ENCODE data around the gene LAPTM4A. TPM values are rescaled to one million over a fixed set of nuclear protein-coding genes. Genes with fewer than 3 reads are reported as not detected.

Gene LAPTM4A
- total RNA-seq, 4 donors from 2014 or later: 126 to 309 (median 263) TPM

- TF ChIP-seq, protein P1, sequence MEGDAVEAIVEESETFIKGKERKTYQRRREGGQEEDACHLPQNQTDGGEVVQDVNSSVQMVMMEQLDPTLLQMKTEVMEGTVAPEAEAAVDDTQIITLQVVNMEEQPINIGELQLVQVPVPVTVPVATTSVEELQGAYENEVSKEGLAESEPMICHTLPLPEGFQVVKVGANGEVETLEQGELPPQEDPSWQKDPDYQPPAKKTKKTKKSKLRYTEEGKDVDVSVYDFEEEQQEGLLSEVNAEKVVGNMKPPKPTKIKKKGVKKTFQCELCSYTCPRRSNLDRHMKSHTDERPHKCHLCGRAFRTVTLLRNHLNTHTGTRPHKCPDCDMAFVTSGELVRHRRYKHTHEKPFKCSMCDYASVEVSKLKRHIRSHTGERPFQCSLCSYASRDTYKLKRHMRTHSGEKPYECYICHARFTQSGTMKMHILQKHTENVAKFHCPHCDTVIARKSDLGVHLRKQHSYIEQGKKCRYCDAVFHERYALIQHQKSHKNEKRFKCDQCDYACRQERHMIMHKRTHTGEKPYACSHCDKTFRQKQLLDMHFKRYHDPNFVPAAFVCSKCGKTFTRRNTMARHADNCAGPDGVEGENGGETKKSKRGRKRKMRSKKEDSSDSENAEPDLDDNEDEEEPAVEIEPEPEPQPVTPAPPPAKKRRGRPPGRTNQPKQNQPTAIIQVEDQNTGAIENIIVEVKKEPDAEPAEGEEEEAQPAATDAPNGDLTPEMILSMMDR (IDR thresholded peaks at IDR 0.05; ENCODE audit: low read depth): no peak
Measured at GRCh38 chr2:20080839-20081415, 29.5 kb upstream of the LAPTM4A start.

- TF ChIP-seq, protein P1 (IDR thresholded peaks at IDR 0.05; ENCODE audit: low read depth): no peak
Measured at GRCh38 chr2:20080428-20080827, 29.0 kb upstream of the LAPTM4A start.

- TF ChIP-seq, protein P1 (IDR thresholded peaks at IDR 0.05; ENCODE audit: low read depth): no peak
Measured at GRCh38 chr2:20079546-20080115, 28.2 kb upstream of the LAPTM4A start.

DNA sequence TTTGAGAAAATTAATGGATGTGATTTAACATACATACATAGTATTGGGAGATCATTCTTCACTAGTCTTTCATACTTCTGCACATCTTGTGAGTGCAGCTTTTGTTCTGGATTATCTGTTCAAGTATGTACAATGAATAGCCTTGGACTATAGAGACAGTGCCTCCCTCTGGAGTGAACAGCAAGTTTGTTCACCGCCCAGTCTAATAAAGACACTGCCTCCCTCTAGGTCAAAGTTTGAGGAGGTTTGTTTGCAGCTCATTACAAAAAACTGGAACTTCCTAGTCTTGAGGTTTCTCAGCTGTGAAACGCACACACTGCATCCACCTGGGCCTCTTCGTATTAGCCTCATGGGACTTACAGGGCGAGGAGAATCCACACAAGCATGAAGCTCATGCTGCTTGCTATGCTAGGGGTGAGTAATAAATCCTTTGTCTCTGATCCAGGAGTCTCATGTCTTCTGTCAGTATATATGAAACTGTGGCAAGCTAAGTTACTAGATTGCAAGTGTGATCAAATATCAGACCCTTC is 26.0 kb upstream of the LAPTM4A start:
- TF ChIP-seq, protein P1 (IDR thresholded peaks at IDR 0.05; ENCODE audit: low read depth): no peak

- TF ChIP-seq, protein P1 (IDR thresholded peaks at IDR 0.05; ENCODE audit: low read depth): no peak
Measured at GRCh38 chr2:20076757-20077156, 25.3 kb upstream of the LAPTM4A start.

DNA sequence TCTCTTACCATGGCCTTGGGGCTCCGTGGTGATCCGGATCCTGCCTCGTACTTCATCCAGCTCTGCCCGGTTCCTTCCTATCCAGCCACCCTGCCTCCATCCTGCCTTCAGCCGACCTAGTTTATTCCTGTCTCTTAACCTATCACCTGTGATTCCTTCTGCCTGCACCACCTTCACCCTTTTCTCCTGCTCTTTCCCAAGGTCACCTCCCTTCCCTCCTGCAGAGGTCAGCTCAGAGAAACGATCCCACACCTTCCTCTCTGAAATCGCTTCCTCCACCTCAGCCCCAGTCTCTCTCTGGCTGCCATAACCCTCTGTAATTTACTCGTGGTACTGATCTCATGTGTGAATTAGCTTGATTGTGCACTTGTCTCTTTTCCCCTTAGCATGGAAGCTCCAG is 23.5 kb upstream of the LAPTM4A start:
- TF ChIP-seq, protein P1 (IDR thresholded peaks at IDR 0.05; ENCODE audit: low read depth): no peak

GRCh38 chr2:20073460-20073859 is 22.0 kb upstream of the LAPTM4A start:
- TF ChIP-seq, protein P1 (IDR thresholded peaks at IDR 0.05; ENCODE audit: low read depth): no peak
